Measurements from ENCODE around the gene DSCAM. TPM values are rescaled to one million over a fixed set of nuclear protein-coding genes. Genes with fewer than 3 reads are reported as not detected.

The DSCAM gene
- total RNA-seq, 1 donor from 2014 or later: 2.7 TPM

DNA sequence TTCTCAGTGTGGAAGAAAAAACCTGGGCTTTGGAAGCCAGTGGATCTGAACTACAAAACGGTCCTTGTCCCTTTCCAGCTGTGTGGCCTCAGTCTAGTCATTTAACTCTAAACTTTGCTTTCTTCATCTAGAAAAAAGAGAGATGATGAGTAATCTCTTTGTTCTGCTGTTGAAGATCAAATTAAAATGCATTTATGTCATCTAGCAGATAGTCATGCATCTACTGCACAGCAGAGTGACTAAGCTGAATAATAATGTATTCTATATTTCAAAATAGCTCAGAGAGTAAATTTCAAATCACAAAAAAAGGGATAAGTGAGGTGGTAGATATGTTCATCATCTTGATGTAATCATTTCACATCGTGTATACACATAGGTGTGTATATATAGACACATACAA lies 473.2 kb downstream of the DSCAM start:
- no peaks in the 10 kb centered on the region for H3K4me1 Mint-ChIP-seq (ENCODE audit: low read depth)
- H3K36me3 Mint-ChIP-seq (ENCODE audit: insufficient read depth): peaks cover 2% of the 10 kb centered on the region
- TF ChIP-seq, protein P1, sequence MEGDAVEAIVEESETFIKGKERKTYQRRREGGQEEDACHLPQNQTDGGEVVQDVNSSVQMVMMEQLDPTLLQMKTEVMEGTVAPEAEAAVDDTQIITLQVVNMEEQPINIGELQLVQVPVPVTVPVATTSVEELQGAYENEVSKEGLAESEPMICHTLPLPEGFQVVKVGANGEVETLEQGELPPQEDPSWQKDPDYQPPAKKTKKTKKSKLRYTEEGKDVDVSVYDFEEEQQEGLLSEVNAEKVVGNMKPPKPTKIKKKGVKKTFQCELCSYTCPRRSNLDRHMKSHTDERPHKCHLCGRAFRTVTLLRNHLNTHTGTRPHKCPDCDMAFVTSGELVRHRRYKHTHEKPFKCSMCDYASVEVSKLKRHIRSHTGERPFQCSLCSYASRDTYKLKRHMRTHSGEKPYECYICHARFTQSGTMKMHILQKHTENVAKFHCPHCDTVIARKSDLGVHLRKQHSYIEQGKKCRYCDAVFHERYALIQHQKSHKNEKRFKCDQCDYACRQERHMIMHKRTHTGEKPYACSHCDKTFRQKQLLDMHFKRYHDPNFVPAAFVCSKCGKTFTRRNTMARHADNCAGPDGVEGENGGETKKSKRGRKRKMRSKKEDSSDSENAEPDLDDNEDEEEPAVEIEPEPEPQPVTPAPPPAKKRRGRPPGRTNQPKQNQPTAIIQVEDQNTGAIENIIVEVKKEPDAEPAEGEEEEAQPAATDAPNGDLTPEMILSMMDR (IDR thresholded peaks at IDR 0.05; ENCODE audit: unreplicated experiment): no peak
- no peak overlapping the region for H3K4me3 Mint-ChIP-seq (ENCODE audit: low read depth)
- no peak for DNase-seq (ENCODE audit: low spot score, unreplicated experiment)
- H3K27me3 Mint-ChIP-seq: no peaks in the 10 kb centered on the region
- H3K9me3 Mint-ChIP-seq (ENCODE audit: low read depth): peaks cover 2% of the 10 kb centered on the region
- no peak overlapping the region for H3K27ac Mint-ChIP-seq

DNA sequence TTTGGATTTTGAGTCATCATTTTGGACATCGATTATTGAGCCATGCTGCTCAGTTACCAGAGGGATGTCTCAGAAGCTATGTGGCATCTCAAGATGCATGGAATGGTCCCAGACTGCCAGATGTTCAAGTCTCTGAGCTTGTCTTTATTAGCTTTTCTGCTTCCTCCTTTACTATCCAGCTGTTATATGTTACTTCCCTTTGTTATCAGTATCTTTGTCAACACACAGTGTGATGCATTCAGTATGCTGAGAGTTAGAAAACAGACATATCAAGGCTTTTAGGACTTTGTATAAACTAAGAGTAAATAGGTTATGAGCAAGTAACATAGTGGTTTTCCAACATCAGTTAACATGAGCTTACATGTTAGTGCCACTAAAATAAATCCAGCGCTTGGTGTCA lies 474.5 kb downstream of the DSCAM start:
- H3K4me1 Mint-ChIP-seq (ENCODE audit: low read depth): no peaks in the 10 kb centered on the region
- no peaks in the 10 kb centered on the region for H3K27me3 Mint-ChIP-seq
- H3K4me3 Mint-ChIP-seq (ENCODE audit: low read depth): no peak overlapping the region
- no peak for DNase-seq (ENCODE audit: low spot score, unreplicated experiment)
- peaks cover 3% of the 10 kb centered on the region for H3K36me3 Mint-ChIP-seq (ENCODE audit: insufficient read depth)
- peaks cover 2% of the 10 kb centered on the region for H3K9me3 Mint-ChIP-seq (ENCODE audit: low read depth)
- TF ChIP-seq, protein P1 (IDR thresholded peaks at IDR 0.05; ENCODE audit: unreplicated experiment): no peak
- no peak overlapping the region for H3K27ac Mint-ChIP-seq

GRCh38 chr21:40371329-40371728 lies 475.6 kb downstream of the DSCAM start:
- TF ChIP-seq, protein P1 (IDR thresholded peaks at IDR 0.05; ENCODE audit: unreplicated experiment): no peak
- H3K27ac Mint-ChIP-seq: no peak overlapping the region
- no peaks in the 10 kb centered on the region for H3K27me3 Mint-ChIP-seq
- peaks cover 2% of the 10 kb centered on the region for H3K9me3 Mint-ChIP-seq (ENCODE audit: low read depth)
- H3K4me3 Mint-ChIP-seq (ENCODE audit: low read depth): no peak overlapping the region
- peaks cover 3% of the 10 kb centered on the region for H3K36me3 Mint-ChIP-seq (ENCODE audit: insufficient read depth)
- no peaks in the 10 kb centered on the region for H3K4me1 Mint-ChIP-seq (ENCODE audit: low read depth)
- DNase-seq (ENCODE audit: low spot score, unreplicated experiment): no peak

DNA sequence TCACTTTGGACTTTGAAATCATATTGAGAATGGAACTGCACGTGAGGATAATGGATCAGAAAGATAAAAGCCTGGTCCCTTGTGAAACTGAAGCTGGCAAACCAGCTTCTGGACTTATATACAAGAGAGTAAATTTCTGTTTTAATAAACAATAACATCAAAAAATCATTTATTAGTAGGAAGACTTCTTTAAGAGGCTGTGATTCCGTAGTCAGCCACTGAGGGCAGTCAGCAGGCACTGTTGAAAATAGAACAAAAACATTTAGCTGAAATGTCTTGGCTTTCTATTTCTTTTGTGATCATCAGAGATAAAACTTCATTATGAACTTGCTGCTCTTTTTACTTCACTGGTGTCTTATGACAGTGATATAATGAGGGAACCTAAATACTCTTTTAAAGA lies 490.3 kb downstream of the DSCAM start:
- no peaks in the 10 kb centered on the region for H3K4me1 Mint-ChIP-seq (ENCODE audit: low read depth)
- TF ChIP-seq, protein P1 (IDR thresholded peaks at IDR 0.05; ENCODE audit: unreplicated experiment): peak; percentile 19
- H3K9me3 Mint-ChIP-seq (ENCODE audit: low read depth): peaks cover 4% of the 10 kb centered on the region
- H3K27me3 Mint-ChIP-seq: no peaks in the 10 kb centered on the region
- DNase-seq (ENCODE audit: low spot score, unreplicated experiment): no peak
- no peak overlapping the region for H3K27ac Mint-ChIP-seq
- no peak overlapping the region for H3K4me3 Mint-ChIP-seq (ENCODE audit: low read depth)
- H3K36me3 Mint-ChIP-seq (ENCODE audit: insufficient read depth): no peaks in the 10 kb centered on the region

DNA sequence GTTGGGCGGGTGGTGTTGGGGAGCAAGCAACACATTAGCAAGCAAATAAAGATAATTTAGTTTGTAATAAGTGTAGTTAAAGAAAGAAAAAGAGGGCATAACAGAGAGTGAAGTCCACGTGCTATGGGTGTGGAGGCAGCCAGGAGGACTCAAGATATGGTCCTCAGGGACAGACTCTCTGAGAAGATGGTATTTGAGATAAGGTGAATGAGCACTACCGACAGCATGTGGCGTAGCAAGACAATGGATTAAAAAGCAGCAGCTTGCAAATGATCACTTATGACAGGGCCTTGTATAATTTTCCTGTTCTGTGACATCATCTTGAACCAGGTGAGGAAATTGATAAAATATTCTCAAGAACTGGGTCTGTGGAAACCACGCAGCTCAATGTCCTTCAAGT lies 491.9 kb downstream of the DSCAM start:
- no peak for DNase-seq (ENCODE audit: low spot score, unreplicated experiment)
- H3K27me3 Mint-ChIP-seq: no peaks in the 10 kb centered on the region
- no peak overlapping the region for H3K27ac Mint-ChIP-seq
- H3K9me3 Mint-ChIP-seq (ENCODE audit: low read depth): peaks cover 8% of the 10 kb centered on the region
- H3K36me3 Mint-ChIP-seq (ENCODE audit: insufficient read depth): peaks cover 2% of the 10 kb centered on the region
- H3K4me3 Mint-ChIP-seq (ENCODE audit: low read depth): no peak overlapping the region
- TF ChIP-seq, protein P1 (IDR thresholded peaks at IDR 0.05; ENCODE audit: unreplicated experiment): no peak
- H3K4me1 Mint-ChIP-seq (ENCODE audit: low read depth): no peaks in the 10 kb centered on the region
